ENCODE results near the gene PLP2. TPM values are rescaled to one million over a fixed set of nuclear protein-coding genes. Genes with fewer than 3 reads are reported as not detected.
A peak's percentile ranks its signal among the peaks of the same experiment; 100 is the strongest.

Gene PLP2
- total and polyA plus RNA-seq, 2 of the 13 experiments (the other 11 are each of a cell fraction or from before 2014, with no cell fraction given): 0.40 to 3.6 TPM

DNA sequence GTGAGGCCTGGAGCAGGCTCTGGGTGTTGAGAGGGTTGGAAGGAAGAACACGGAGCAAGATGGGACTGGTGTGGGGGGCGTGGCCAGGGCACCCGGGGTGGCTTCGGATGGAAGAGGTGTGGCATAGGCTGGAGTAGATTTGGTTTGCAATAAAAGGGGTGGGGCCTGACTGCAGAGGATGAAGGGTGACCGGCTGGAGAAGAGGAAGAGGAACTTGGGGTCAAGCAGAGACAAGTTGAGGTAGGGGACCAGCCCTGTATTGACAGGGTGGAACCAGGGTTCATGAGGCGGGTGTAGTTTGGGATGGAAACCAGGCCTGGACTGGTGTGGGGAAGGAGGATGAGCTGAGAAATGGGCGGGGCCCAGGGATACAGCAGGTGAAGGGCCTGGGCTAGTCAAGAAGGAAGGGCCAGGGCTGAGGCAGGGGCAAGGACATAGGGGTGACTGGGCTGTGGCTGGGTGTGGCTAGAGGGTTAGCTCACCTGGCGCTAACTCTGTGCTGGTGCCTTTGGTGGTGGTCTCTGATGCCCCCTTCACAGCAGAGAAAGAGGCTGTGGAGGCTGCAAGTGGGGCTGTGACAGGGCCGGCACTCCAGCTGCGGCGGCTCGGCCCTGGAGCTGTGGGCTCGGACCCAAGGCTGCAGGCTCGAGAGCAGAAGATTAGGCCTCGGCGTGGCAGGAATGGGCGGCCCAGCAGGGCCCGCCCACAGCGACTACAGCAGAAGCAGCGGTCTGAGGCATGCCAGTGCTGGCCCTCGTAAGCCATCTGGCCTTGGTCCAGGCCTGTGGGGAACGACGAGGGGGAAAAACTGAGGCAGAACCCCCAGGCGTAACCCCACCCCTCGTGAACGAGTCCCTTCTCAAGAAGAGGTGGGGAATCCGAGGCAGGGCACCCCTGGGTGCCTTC, 5.0 kb downstream of the PLP2 start:
- Histone ChIP-seq H3K36me3 (replicated peaks in 1 of 2; ENCODE audit: control insufficient read depth in 1 of 2, insufficient read depth in 2 of 2, low read length in 2 of 2) (peaks cover 0 to 2% of the 10 kb centered on the region in 2 experiments; a peak in 1 of 5 replicates), H3K4me1 (ENCODE audit: insufficient read depth, low read length) (no peaks in the 10 kb centered on the region), H3K27ac (ENCODE audit: extremely low read length, insufficient read depth, low read length) (no peak overlapping the region), H3K79me2 (ENCODE audit: insufficient read depth, low read length) (no peaks in the 10 kb centered on the region), H4K20me1 (ENCODE audit: insufficient read depth, low read length) (no peaks in the 10 kb centered on the region), H3K9me3 (ENCODE audit: low read length) (no peaks in the 10 kb centered on the region), H3K4me3 (replicated peaks in 1 of 3; ENCODE audit: insufficient read depth in 1 of 3, low read depth in 2 of 3, low read length in 3 of 3) (no peak overlapping the region), H3K9ac (ENCODE audit: insufficient read depth, low read depth, low read length) (no peak overlapping the region), H3K4me2 (ENCODE audit: low read depth, low read length) (no peak overlapping the region), H3K27me3 (ENCODE audit: control insufficient read depth in 1 of 2, insufficient read depth in 2 of 2, low read length in 2 of 2) (no peaks in the 10 kb centered on the region), H2AFZ (ENCODE audit: low read length) (no peak overlapping the region)
- TF ChIP-seq, protein P1, sequence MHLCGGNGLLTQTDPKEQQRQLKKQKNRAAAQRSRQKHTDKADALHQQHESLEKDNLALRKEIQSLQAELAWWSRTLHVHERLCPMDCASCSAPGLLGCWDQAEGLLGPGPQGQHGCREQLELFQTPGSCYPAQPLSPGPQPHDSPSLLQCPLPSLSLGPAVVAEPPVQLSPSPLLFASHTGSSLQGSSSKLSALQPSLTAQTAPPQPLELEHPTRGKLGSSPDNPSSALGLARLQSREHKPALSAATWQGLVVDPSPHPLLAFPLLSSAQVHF (CRISPR knock-in tag; IDR thresholded peaks at IDR 0.05): no peak
- TF ChIP-seq MIER3 (CRISPR knock-in tag; IDR thresholded peaks at IDR 0.05; ENCODE audit: borderline replicate concordance): no peak
- ChIA-PET POLR2A (no interaction called here), CTCF (ENCODE audit: low intra/inter-chr PET ratio, low total read pairs) (no interaction called here)
- no peak for DNase-seq (ENCODE audit: low spot score)
- in situ Hi-C loops (cut with HindIII; ENCODE audit: extremely low pct_ligation_motif_present, low pct_unique_long_range_greater_than_20kb): no loop called here
- WGBS (ENCODE audit: low lambda C conversion rate): 92% methylated on average over 13 of the region's 27 CpGs
- intact Hi-C loops (cut with micrococcal nuclease; ENCODE audit: unreplicated experiment): no loop called here
- BruUV-seq (replicated peaks): no TSS peak
- no peak for ATAC-seq
- no peak for FAIRE-seq

DNA sequence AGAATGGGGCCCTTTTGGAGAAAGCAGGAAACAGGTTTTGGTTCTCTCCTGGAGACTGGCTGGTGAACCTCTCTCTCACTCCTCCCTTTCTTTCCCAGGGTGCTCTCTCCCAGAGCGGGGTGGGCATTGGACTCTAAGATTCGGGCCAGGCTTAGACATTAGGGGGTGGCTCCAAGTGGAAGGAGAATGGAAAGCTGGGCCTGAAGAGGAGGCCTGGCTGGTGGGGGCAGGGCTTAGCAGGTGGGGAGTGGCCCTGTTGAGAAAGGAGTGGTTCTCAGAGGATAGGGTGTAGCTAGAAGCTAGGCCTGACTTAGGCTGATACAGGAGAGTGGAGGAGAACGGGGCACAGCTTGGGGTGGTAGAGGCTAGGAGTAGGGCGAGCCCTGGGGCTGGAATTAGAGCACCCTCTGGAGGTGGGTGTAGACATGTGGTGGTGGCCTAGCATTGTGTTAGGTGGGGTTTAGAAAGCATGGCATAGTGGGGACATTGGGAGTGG, 5.7 kb downstream of the PLP2 start:
- in situ Hi-C loops (cut with HindIII; ENCODE audit: extremely low pct_ligation_motif_present, low pct_unique_long_range_greater_than_20kb) (no loop called here), intact Hi-C loops (cut with micrococcal nuclease; ENCODE audit: unreplicated experiment) (no loop called here)
- no peak overlapping the region for H2AFZ ChIP-seq (ENCODE audit: low read length)
- ChIA-PET CTCF (ENCODE audit: low intra/inter-chr PET ratio, low total read pairs) (no interaction called here), POLR2A (no interaction called here)
- H3K4me1 ChIP-seq (ENCODE audit: insufficient read depth, low read length): no peaks in the 10 kb centered on the region
- 97% methylated on average over 4 of the region's 4 CpGs for WGBS (ENCODE audit: low lambda C conversion rate)
- no peak for FAIRE-seq
- no peak for DNase-seq (ENCODE audit: low spot score)
- no peak overlapping the region for H3K27ac ChIP-seq (ENCODE audit: extremely low read length, insufficient read depth, low read length)
- H3K36me3 ChIP-seq (replicated peaks in 1 of 2; ENCODE audit: control insufficient read depth in 1 of 2, insufficient read depth in 2 of 2, low read length in 2 of 2): peaks cover 0 to 2% of the 10 kb centered on the region in 2 experiments; a peak in 1 of 5 replicates
- no peaks in the 10 kb centered on the region for H4K20me1 ChIP-seq (ENCODE audit: insufficient read depth, low read length)
- peak; percentile 64 for ATAC-seq
- no peaks in the 10 kb centered on the region for H3K27me3 ChIP-seq (ENCODE audit: control insufficient read depth in 1 of 2, insufficient read depth in 2 of 2, low read length in 2 of 2)
- no TSS peak for BruUV-seq (replicated peaks)
- H3K9me3 ChIP-seq (ENCODE audit: low read length): no peaks in the 10 kb centered on the region
- no peak overlapping the region for H3K9ac ChIP-seq (ENCODE audit: insufficient read depth, low read depth, low read length)
- H3K79me2 ChIP-seq (ENCODE audit: insufficient read depth, low read length): no peaks in the 10 kb centered on the region
- no peak overlapping the region for H3K4me3 ChIP-seq (replicated peaks in 1 of 3; ENCODE audit: insufficient read depth in 1 of 3, low read depth in 2 of 3, low read length in 3 of 3)
- no peak overlapping the region for H3K4me2 ChIP-seq (ENCODE audit: low read depth, low read length)
- TF ChIP-seq GFI1 (CRISPR knock-in tag; IDR thresholded peaks at IDR 0.05; ENCODE audit: borderline replicate concordance) (no peak), NR1H2 (CRISPR knock-in tag; IDR thresholded peaks at IDR 0.05; ENCODE audit: borderline replicate concordance, low read depth) (no peak), ZNF749 (CRISPR knock-in tag; IDR thresholded peaks at IDR 0.05; ENCODE audit: borderline replicate concordance) (no peak), TAF15 (IDR thresholded peaks at IDR 0.05; ENCODE audit: low read depth, low read length, poor library complexity, severe bottlenecking) (no peak), RBAK (CRISPR knock-in tag; IDR thresholded peaks at IDR 0.05) (no peak), SSRP1 (CRISPR knock-in tag; IDR thresholded peaks at IDR 0.05) (no peak), ETV6 (CRISPR knock-in tag; conservative IDR thresholded peaks at IDR 0.05) (no peak), KDM5B (CRISPR knock-in tag; IDR thresholded peaks at IDR 0.05; ENCODE audit: borderline replicate concordance) (no peak), RFX3 (CRISPR knock-in tag; IDR thresholded peaks at IDR 0.05) (no peak), RFX1 (IDR thresholded peaks at IDR 0.05) (no peak), ZNF547 (CRISPR knock-in tag; IDR thresholded peaks at IDR 0.05) (no peak), NRL (CRISPR knock-in tag; IDR thresholded peaks at IDR 0.05; ENCODE audit: borderline replicate concordance) (no peak), STAG1 (CRISPR knock-in tag; IDR thresholded peaks at IDR 0.05) (peak; percentile 40)
- TF ChIP-seq, protein P2, sequence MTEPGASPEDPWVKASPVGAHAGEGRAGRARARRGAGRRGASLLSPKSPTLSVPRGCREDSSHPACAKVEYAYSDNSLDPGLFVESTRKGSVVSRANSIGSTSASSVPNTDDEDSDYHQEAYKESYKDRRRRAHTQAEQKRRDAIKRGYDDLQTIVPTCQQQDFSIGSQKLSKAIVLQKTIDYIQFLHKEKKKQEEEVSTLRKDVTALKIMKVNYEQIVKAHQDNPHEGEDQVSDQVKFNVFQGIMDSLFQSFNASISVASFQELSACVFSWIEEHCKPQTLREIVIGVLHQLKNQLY (CRISPR knock-in tag; IDR thresholded peaks at IDR 0.05): no peak
